ENCODE data around the gene LGMN.
"Not testable (repeated sequence)": the region's sequence is repeated elsewhere in the genome, so short reads cannot be mapped to it uniquely, and the experiment has no call there.

Gene LGMN

GRCh38 chr14:92748259-92749016 lies at the start of gene LGMN:
Gene LGMN, minus strand, starts transcription at chr14:92748627. Its CDS starts 15,841 bp downstream, at chr14:92732786.
- peak; percentile 40 to 83 (median 68) for DNase-seq

- DNase-seq = no peak
Measured at GRCh38 chr14:92794961-92795360, 46.5 kb upstream of the LGMN start.

DNA sequence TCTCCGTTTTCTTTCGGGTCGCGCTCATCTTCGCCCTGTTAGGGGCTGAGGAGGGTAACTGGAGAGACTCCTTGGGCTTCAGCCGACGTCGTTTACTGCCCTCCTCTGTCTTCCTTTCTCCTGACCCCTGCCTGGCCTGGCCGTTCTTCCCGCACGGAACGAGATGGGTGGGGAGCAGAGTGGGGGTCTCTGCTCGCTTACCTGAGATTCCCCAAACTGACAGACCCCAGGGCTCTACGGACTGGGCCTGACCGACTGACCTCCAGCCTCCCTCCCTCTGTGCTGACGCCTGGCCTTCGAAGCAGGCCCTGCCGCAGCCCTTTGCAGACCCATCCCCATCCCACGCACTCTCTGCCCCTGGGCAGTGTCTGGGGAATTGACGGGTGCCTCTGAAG lies 46.1 kb upstream of the LGMN start:
- no peak for DNase-seq

- DNase-seq = peak; percentile 93 to 97 (median 94)
Measured at GRCh38 chr14:92793709-92794546, 45.5 kb upstream of the LGMN start, which contains the start of gene GOLGA5. Gene GOLGA5, plus strand, starts transcription at chr14:92794305. Its CDS starts 3,133 bp downstream, at chr14:92797438.

DNA sequence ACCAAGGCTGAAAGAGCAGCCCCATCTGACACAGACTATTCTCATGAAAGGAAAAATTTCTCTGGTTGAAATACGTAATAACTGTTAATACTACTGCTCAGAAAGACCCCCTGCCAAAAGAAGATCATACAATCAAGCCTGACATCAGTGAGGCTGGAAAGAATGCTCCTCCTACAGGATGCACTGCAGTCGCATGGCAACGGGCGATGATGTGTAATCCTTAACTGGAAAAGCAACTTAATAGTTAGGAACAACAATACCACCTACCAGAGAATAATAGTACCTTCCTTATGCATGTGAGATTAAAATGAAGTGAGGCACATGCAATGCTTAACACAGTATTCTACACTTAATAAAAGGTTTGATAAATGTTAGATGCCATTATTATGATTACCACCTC lies 44.5 kb upstream of the LGMN start:
- DNase-seq = no peak

- no peak for DNase-seq
Measured at GRCh38 chr14:92789457-92790089, 41.1 kb upstream of the LGMN start.

DNA sequence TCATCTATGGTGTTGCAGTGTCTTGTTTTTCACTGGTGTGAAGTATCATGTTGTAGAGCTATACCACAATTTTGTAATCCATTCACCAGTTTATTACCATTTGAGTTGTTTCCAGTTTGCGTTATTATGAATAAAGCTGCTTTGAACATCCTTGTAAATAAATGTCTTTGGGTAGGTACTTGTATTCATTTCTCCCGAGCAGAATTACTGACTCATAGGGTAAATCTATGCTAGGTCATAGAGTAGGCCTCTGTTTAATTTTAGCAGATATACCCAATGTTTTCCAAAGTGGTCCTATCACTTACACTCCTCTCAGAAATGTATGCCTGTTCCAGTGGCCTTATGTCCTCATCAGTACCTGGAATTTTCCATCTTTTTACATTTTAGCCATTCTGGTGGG lies 39.1 kb upstream of the LGMN start:
- DNase-seq = no peak

- DNase-seq = no peak
Measured at GRCh38 chr14:92786427-92786756, 38.0 kb upstream of the LGMN start.

GRCh38 chr14:92785667-92786426 lies 37.4 kb upstream of the LGMN start:
- no peak for DNase-seq

DNA sequence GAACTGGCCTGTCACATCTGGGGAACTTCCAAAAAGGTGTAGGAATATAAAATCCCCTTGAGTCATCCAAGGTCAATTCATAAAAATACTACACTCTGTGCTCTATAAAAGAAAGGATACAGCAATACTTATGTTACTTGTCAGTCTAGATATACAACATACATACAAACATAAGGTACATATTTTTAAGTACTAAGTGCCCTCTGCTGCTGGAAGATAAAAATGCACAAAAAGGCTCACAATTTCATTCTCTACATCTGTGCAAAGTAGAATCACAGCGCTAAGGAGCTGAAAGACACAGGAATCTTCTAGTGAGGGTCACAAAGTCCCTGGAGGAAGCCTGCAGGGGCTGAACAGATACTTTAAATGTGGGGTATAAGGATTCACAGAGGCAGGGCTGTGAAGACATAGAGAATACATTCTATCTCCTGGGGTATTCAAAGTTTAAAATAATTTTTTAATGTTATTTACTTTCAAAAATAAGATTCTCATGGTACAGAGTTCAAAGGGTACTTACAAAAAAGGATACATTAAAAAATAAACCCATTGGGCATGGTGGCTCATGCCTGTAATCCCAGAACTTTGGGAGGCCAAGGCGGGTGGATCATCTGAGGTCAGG lies 35.5 kb upstream of the LGMN start:
- DNase-seq = no peak

- no peak for DNase-seq
Measured at GRCh38 chr14:92781350-92781749, 32.9 kb upstream of the LGMN start.

- DNase-seq = no peak
Measured at GRCh38 chr14:92780444-92781232, 32.2 kb upstream of the LGMN start.

- not testable (repeated sequence) for DNase-seq
Measured at GRCh38 chr14:92778868-92779565, 30.6 kb upstream of the LGMN start.

DNA sequence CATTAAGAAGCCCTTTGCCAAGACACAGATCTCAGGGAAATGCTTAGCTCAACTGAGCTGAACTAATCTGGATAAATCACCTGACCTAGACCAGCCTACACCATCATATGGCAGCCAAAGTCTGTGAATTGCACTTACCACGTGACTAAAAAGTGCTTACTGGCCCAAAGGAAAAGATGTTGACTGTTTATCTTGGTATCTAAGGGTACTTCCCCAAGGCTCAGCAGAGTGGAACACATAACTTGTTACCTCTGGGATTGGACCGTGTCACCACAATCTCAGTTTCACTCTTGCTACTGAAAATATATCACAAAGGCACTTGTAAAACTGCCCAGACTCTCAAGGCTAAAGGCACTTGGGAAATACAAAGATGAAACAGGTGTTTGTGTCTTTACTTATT lies 26.9 kb upstream of the LGMN start:
- DNase-seq = not testable (repeated sequence)

DNA sequence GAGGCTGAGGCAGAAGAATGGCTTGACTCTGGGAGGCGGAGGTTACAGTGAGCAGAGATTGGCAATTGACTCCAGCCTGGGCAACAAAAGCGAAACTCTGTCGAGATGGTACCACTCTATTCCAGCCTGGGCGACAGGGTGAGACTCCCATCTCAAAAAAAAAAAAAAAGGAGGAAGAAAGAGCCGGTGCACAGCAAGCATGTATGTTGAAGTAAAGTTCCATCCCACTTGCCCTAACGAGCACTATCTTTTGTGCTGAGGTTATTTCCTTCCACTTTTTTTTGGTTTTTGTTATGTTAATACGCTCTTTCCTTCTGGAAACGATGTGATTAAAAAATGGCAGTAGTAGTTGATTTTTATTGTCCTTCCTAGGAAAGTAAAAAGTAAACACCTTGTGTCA lies 26.1 kb upstream of the LGMN start:
- no peak for DNase-seq

- DNase-seq = no peak
Measured at GRCh38 chr14:92770484-92770883, 22.1 kb upstream of the LGMN start.

GRCh38 chr14:92768795-92769194 lies 20.4 kb upstream of the LGMN start:
- DNase-seq = no peak

GRCh38 chr14:92768236-92768635 lies 19.8 kb upstream of the LGMN start:
- not testable (repeated sequence) for DNase-seq

GRCh38 chr14:92763666-92764631 lies 15.5 kb upstream of the LGMN start:
- not testable (repeated sequence) for DNase-seq

- no peak for DNase-seq
Measured at GRCh38 chr14:92760524-92760805, 12.0 kb upstream of the LGMN start.
